ENCODE results near the gene KCNN1.
A peak's percentile ranks its signal among the peaks of the same experiment; 100 is the strongest.

KCNN1 gene

DNA sequence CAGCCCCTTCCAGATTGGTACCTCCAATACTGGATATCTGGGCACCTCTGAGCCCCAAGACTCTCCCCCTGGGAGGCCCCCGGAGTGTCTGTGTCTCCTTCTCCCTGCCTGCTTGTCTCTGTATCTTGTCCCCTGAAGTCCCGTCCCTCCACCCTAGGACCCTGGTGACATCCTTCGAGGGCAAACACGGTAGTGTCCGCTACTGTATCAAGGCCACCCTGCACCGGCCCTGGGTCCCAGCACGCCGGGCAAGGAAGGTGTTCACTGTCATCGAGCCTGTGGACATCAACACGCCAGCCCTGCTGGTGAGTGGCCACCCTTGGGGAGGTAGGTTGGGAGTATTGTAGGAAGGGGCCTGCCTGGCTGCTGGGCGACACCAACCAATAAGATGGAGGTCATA lies 41.9 kb downstream of the KCNN1 start:
- no peak overlapping the region for H2BK12ac ChIP-seq (ENCODE audit: low read length)
- H3K4me2 ChIP-seq (ENCODE audit: low read length) = no peak overlapping the region
- H4K12ac ChIP-seq (ENCODE audit: low read depth, low read length) = no peak overlapping the region
- no peak overlapping the region for H4K8ac ChIP-seq (ENCODE audit: low read depth, low read length)
- no peaks in the 10 kb centered on the region for H3K27me3 ChIP-seq (ENCODE audit: insufficient read depth, low read length)
- H3K79me1 ChIP-seq (ENCODE audit: low read length) = no peaks in the 10 kb centered on the region
- no peak overlapping the region for H3K27ac ChIP-seq (ENCODE audit: low read depth, low read length)
- peaks cover 0 to 6% of the 10 kb centered on the region in 2 experiments for H3K36me3 ChIP-seq (ENCODE audit: control insufficient read depth in 1 of 2, insufficient read depth in 2 of 2, low read length in 2 of 2)
- no peaks in the 10 kb centered on the region for H3K9me3 ChIP-seq (ENCODE audit: insufficient read depth, low read depth, low read length)
- no peak overlapping the region for H4K91ac ChIP-seq (ENCODE audit: low read depth, low read length)
- H3K14ac ChIP-seq (ENCODE audit: low read length) = no peak overlapping the region
- no peak overlapping the region for H3K9ac ChIP-seq (ENCODE audit: low read length)
- no peak overlapping the region for H2BK120ac ChIP-seq (ENCODE audit: insufficient read depth, low read length, poor library complexity)
- no peak overlapping the region for H2BK5ac ChIP-seq (ENCODE audit: low read depth, low read length, poor library complexity)
- H3K4ac ChIP-seq (ENCODE audit: low read depth, low read length) = no peak overlapping the region
- H3K79me2 ChIP-seq (ENCODE audit: control insufficient read depth, insufficient read depth, low read length, poor library complexity) = no peaks in the 10 kb centered on the region
- no peak for DNase-seq
- WGBS (ENCODE audit: extremely low coverage, insufficient coverage, insufficient read length) = no CpG with 5 or more reads among the region's 11 CpGs
- no peak overlapping the region for H3K4me3 ChIP-seq (ENCODE audit: low read depth, low read length)
- H3K23ac ChIP-seq (ENCODE audit: low read length) = no peak overlapping the region
- no peak overlapping the region for H3K18ac ChIP-seq (ENCODE audit: low read length)
- no peak overlapping the region for H2AK5ac ChIP-seq (ENCODE audit: low read length)
- no peak overlapping the region for H2AFZ ChIP-seq (ENCODE audit: insufficient read depth, low read length, poor library complexity)
- H3K4me1 ChIP-seq (ENCODE audit: control insufficient read depth in 1 of 2, insufficient read depth in 2 of 2, low read length in 2 of 2) = peaks cover 11 to 13% of the 10 kb centered on the region in 2 experiments

GRCh38 chr19:18009412-18010066 lies 42.6 kb downstream of the KCNN1 start:
- H4K91ac ChIP-seq (ENCODE audit: low read depth, low read length) = no peak overlapping the region
- H4K12ac ChIP-seq (ENCODE audit: low read depth, low read length) = no peak overlapping the region
- H3K14ac ChIP-seq (ENCODE audit: low read length) = no peak overlapping the region
- H3K23ac ChIP-seq (ENCODE audit: low read length) = no peak overlapping the region
- no peak overlapping the region for H2BK5ac ChIP-seq (ENCODE audit: low read depth, low read length, poor library complexity)
- no peak overlapping the region for H3K9ac ChIP-seq (ENCODE audit: low read length)
- no peaks in the 10 kb centered on the region for H3K79me1 ChIP-seq (ENCODE audit: low read length)
- no peak overlapping the region for H3K4me3 ChIP-seq (ENCODE audit: low read depth, low read length)
- H3K4me2 ChIP-seq (ENCODE audit: low read length) = no peak overlapping the region
- H2AFZ ChIP-seq (ENCODE audit: insufficient read depth, low read length, poor library complexity) = no peak overlapping the region
- no peak for DNase-seq
- H3K9me3 ChIP-seq (ENCODE audit: insufficient read depth, low read depth, low read length) = no peaks in the 10 kb centered on the region
- no CpG with 5 or more reads among the region's 37 CpGs for WGBS (ENCODE audit: extremely low coverage, insufficient coverage, insufficient read length)
- H2AK5ac ChIP-seq (ENCODE audit: low read length) = no peak overlapping the region
- no peak overlapping the region for H3K18ac ChIP-seq (ENCODE audit: low read length)
- H3K36me3 ChIP-seq (ENCODE audit: control insufficient read depth in 1 of 2, insufficient read depth in 2 of 2, low read length in 2 of 2) = peaks cover 0 to 6% of the 10 kb centered on the region in 2 experiments
- no peaks in the 10 kb centered on the region for H3K27me3 ChIP-seq (ENCODE audit: insufficient read depth, low read length)
- no peaks in the 10 kb centered on the region for H3K79me2 ChIP-seq (ENCODE audit: control insufficient read depth, insufficient read depth, low read length, poor library complexity)
- H2BK12ac ChIP-seq (ENCODE audit: low read length) = no peak overlapping the region
- H3K27ac ChIP-seq (ENCODE audit: low read depth, low read length) = no peak overlapping the region
- no peak overlapping the region for H4K8ac ChIP-seq (ENCODE audit: low read depth, low read length)
- H3K4ac ChIP-seq (ENCODE audit: low read depth, low read length) = no peak overlapping the region
- H2BK120ac ChIP-seq (ENCODE audit: insufficient read depth, low read length, poor library complexity) = no peak overlapping the region
- H3K4me1 ChIP-seq (ENCODE audit: control insufficient read depth in 1 of 2, insufficient read depth in 2 of 2, low read length in 2 of 2) = peaks cover 11 to 13% of the 10 kb centered on the region in 2 experiments

DNA sequence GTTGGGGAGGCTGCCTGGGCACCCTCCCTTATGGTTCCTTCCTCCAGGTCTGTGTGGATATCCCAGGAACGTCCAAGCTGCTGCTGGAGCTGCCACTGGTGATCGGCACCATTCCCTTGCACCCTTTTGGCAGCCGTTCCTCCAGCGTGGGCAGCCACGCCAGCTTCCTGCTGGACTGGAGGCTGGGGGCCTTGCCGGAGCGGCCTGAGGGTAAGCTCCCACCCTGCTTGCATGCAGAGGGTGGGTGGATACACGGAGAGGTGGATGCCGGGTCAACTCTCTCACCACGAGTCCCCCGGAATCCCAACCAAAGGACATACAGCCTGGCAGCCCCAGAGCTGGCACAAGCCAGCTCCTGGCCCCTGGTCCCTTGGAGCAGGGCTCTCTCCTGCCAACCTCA lies 43.2 kb downstream of the KCNN1 start:
- Histone ChIP-seq H4K8ac (ENCODE audit: low read depth, low read length) (no peak overlapping the region), H3K18ac (ENCODE audit: low read length) (no peak overlapping the region), H3K27ac (ENCODE audit: low read depth, low read length) (no peak overlapping the region), H2BK120ac (ENCODE audit: insufficient read depth, low read length, poor library complexity) (no peak overlapping the region), H3K23ac (ENCODE audit: low read length) (no peak overlapping the region), H3K4me3 (ENCODE audit: low read depth, low read length) (no peak overlapping the region), H3K9ac (ENCODE audit: low read length) (no peak overlapping the region), H3K14ac (ENCODE audit: low read length) (no peak overlapping the region), H2BK5ac (ENCODE audit: low read depth, low read length, poor library complexity) (no peak overlapping the region), H2BK12ac (ENCODE audit: low read length) (no peak overlapping the region), H2AK5ac (ENCODE audit: low read length) (no peak overlapping the region), H3K9me3 (ENCODE audit: insufficient read depth, low read depth, low read length) (no peaks in the 10 kb centered on the region), H3K4me1 (ENCODE audit: control insufficient read depth in 1 of 2, insufficient read depth in 2 of 2, low read length in 2 of 2) (peaks cover 11 to 13% of the 10 kb centered on the region in 2 experiments), H3K4me2 (ENCODE audit: low read length) (no peak overlapping the region), H3K4ac (ENCODE audit: low read depth, low read length) (no peak overlapping the region), H3K27me3 (ENCODE audit: insufficient read depth, low read length) (no peaks in the 10 kb centered on the region), H3K36me3 (ENCODE audit: control insufficient read depth in 1 of 2, insufficient read depth in 2 of 2, low read length in 2 of 2) (peaks cover 0 to 6% of the 10 kb centered on the region in 2 experiments), H4K12ac (ENCODE audit: low read depth, low read length) (no peak overlapping the region), H4K91ac (ENCODE audit: low read depth, low read length) (no peak overlapping the region), H2AFZ (ENCODE audit: insufficient read depth, low read length, poor library complexity) (no peak overlapping the region), H3K79me1 (ENCODE audit: low read length) (no peaks in the 10 kb centered on the region), H3K79me2 (ENCODE audit: control insufficient read depth, insufficient read depth, low read length, poor library complexity) (no peaks in the 10 kb centered on the region)
- no peak for DNase-seq
- WGBS (ENCODE audit: extremely low coverage, insufficient coverage, insufficient read length) = no CpG with 5 or more reads among the region's 11 CpGs

- no peak overlapping the region for H2BK120ac ChIP-seq (ENCODE audit: insufficient read depth, low read length, poor library complexity)
- peaks cover 0 to 6% of the 10 kb centered on the region in 2 experiments for H3K36me3 ChIP-seq (ENCODE audit: control insufficient read depth in 1 of 2, insufficient read depth in 2 of 2, low read length in 2 of 2)
- no peak overlapping the region for H3K27ac ChIP-seq (ENCODE audit: low read depth, low read length)
- no peak overlapping the region for H3K18ac ChIP-seq (ENCODE audit: low read length)
- no peak overlapping the region for H4K91ac ChIP-seq (ENCODE audit: low read depth, low read length)
- no peak for DNase-seq
- H3K4me1 ChIP-seq (ENCODE audit: control insufficient read depth in 1 of 2, insufficient read depth in 2 of 2, low read length in 2 of 2) = peaks cover 0 to 1% of the 10 kb centered on the region in 2 experiments
- H3K79me2 ChIP-seq (ENCODE audit: control insufficient read depth, insufficient read depth, low read length, poor library complexity) = no peaks in the 10 kb centered on the region
- no peak overlapping the region for H4K12ac ChIP-seq (ENCODE audit: low read depth, low read length)
- WGBS (ENCODE audit: extremely low coverage, insufficient coverage, insufficient read length) = no CpG with 5 or more reads among the region's 17 CpGs
- H3K4ac ChIP-seq (ENCODE audit: low read depth, low read length) = no peak overlapping the region
- no peak overlapping the region for H4K8ac ChIP-seq (ENCODE audit: low read depth, low read length)
- no peak overlapping the region for H2AFZ ChIP-seq (ENCODE audit: insufficient read depth, low read length, poor library complexity)
- no peaks in the 10 kb centered on the region for H3K9me3 ChIP-seq (ENCODE audit: insufficient read depth, low read depth, low read length)
- H3K4me2 ChIP-seq (ENCODE audit: low read length) = no peak overlapping the region
- peak overlapping the region; percentile 29 for H3K9ac ChIP-seq (ENCODE audit: low read length)
- H3K4me3 ChIP-seq (ENCODE audit: low read depth, low read length) = no peak overlapping the region
- H3K14ac ChIP-seq (ENCODE audit: low read length) = no peak overlapping the region
- no peaks in the 10 kb centered on the region for H3K79me1 ChIP-seq (ENCODE audit: low read length)
- H2BK12ac ChIP-seq (ENCODE audit: low read length) = no peak overlapping the region
- H2BK5ac ChIP-seq (ENCODE audit: low read depth, low read length, poor library complexity) = no peak overlapping the region
- no peak overlapping the region for H3K23ac ChIP-seq (ENCODE audit: low read length)
- H3K27me3 ChIP-seq (ENCODE audit: insufficient read depth, low read length) = no peaks in the 10 kb centered on the region
- no peak overlapping the region for H2AK5ac ChIP-seq (ENCODE audit: low read length)
Observed at GRCh38 chr19:18013210-18014111, 46.6 kb downstream of the KCNN1 start.

All from trophoblast cell (in vitro differentiated cells and primary cell).